ENCODE results near the gene GFRA1.

GRCh38 chr10:116083226-116083762 lies 189.7 kb downstream of the GFRA1 start:
- TF ChIP-seq POLR2A (IDR thresholded peaks at IDR 0.05) (no peak), CTCF (IDR thresholded peaks at IDR 0.05 in 8 of 11, conservative IDR thresholded peaks at IDR 0.05 in 3 of 11) (no peak), POLR2AphosphoS5 (IDR thresholded peaks at IDR 0.05) (no peak)

Data from spleen (tissue), 7 donors.